ELF-1 (cell line): ENCODE measurements around the gene KLHL11.
"Not testable (repeated sequence)": the region's sequence is repeated elsewhere in the genome, so short reads cannot be mapped to it uniquely, and the experiment has no call there.

ENCODE experiments used
- DNase-seq: peaks from one replicate; pipeline ENCODE4 v3.0.0-alpha.2; 2016; ENCODE audit warnings: low read depth, low spot score

Gene KLHL11

DNA sequence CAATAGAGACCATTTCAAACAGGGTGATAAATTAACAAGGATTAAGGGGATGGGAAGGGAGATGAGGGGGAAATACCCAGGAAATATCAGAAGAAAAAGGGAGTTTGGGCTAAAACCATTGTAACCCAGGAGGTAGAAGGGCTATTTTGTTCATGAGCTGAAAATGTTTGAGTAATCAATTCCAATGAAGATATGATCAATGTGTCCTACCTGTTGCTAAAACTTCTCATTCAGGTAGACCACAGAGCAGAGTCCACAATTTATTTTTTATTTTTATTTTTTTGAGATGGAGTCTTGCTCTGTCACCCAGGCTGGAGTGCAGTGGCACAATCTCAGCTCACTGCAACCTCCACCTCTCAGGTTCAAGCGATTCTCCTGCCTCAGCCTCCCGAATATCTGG is 25.8 kb downstream of the KLHL11 start:
- DNase-seq, result not testable (repeated sequence)

GRCh38 chr17:41837761-41838538 is 27.3 kb downstream of the KLHL11 start, which contains the start of gene KLHL10:
TSS of gene KLHL10 (plus strand) at chr17:41837825. CDS start at chr17:41837933, 108 bp downstream.
- DNase-seq, result no peak

GRCh38 chr17:41836550-41837196 is 28.6 kb downstream of the KLHL11 start:
- DNase-seq, result no peak

- DNase-seq, result peak; percentile 37
Observed at GRCh38 chr17:41835800-41836549, 29.2 kb downstream of the KLHL11 start, which contains the start of gene NT5C3B. TSS of gene NT5C3B (minus strand) at chr17:41836232. CDS start at chr17:41836193, 39 bp downstream.

DNA sequence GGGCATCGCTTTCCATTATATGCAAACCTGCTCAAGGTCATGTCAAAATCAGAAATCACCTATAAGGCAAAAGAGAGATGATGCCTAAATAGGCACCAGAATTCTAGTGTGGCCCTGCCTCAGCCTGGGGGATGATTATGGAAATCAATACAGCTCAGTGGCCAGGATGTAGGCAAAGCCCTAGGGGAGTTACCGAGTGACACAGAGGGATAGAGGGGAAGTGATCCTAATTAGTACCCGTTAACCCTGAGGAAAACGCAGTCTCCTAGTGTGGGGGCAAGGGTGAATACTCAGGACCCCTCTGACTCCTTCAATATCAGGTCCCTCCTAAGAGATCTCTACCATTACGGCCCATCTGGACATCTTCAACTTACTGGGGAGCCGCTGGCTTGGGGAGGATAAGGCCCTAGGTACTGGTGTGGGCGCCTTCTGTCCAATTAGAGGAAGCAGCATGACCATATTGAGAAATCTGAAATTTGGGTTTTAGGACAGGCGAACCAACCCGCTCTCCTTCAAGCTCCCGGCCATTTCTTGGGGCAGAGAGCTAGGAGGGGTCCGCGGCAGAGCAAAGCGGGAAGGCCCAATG is 29.9 kb downstream of the KLHL11 start:
- DNase-seq, result no peak

- DNase-seq, result not testable (repeated sequence)
Observed at GRCh38 chr17:41829961-41830360, 35.3 kb downstream of the KLHL11 start.

DNA sequence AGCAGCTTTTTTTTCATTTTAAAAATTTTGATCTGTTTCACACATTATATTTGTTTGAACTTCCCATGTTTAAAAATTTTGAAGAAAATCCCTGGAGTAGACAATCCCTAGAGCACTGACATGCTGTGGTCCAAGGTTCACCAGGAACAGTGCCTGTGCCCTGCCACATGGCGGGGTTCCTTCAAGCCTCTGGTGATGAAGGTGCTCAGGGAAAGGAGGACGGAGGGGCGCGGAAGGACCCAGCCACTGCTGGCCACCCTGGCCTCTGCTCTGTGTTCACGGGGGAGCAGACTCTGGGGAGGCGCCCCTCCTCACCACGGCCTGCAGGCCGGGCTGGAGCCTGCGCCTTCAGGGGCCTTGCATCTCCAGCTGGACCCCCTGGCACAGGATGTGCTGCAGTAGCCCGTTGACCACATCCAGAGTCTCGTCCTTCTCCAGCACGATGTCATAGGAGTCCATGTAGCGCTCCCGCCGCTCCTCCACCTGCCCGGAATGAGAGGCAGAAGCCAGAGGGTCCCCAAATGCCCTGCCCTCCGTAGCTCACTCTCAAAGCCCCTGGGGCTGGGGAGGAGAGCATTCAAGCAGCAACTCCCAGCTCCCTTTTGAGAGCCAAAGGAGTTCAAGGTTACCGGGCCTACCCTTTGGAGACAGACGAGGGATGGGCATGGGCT is 39.9 kb downstream of the KLHL11 start:
- DNase-seq, result no peak

DNA sequence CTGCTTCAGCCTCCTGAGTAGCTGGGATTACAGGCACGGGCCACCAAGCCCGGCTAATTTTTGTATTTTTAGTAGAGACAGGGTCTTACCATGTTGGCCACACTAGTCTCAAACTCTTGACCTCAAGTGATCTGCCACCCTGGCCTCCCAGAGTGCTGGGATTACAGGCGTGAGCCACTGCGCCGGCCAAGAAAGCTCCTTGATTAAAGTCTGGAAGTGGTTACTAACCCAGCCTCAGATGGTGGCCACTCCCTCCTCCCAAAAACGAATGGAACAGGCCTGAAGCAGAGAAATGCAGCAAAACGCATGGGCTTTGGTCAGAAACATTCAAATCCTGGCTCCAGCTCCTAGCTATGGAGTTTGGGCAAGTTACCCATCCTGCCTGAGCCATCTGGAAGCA is 41.1 kb downstream of the KLHL11 start:
- no peak for DNase-seq

DNA sequence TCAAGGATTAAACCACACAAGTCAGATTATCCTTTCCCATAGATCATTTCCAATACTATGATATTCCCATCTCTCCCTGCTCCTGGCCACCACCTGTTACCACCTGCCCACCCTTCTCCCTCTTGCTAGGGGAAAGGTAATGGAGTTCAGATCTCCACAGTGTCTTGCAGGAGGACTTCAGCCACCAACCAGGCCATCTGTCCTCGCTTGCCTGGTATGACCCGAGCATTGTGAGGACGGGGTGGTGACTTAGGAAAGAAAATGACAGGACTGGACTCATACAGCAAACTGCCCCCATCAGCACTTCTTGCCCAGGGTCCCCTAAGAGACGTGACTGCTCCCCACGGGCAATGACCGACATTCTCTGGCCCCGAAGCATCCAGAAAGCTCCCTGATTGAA is 41.6 kb downstream of the KLHL11 start:
- DNase-seq, result no peak

- no peak for DNase-seq
Observed at GRCh38 chr17:41823141-41823524, 42.1 kb downstream of the KLHL11 start.

DNA sequence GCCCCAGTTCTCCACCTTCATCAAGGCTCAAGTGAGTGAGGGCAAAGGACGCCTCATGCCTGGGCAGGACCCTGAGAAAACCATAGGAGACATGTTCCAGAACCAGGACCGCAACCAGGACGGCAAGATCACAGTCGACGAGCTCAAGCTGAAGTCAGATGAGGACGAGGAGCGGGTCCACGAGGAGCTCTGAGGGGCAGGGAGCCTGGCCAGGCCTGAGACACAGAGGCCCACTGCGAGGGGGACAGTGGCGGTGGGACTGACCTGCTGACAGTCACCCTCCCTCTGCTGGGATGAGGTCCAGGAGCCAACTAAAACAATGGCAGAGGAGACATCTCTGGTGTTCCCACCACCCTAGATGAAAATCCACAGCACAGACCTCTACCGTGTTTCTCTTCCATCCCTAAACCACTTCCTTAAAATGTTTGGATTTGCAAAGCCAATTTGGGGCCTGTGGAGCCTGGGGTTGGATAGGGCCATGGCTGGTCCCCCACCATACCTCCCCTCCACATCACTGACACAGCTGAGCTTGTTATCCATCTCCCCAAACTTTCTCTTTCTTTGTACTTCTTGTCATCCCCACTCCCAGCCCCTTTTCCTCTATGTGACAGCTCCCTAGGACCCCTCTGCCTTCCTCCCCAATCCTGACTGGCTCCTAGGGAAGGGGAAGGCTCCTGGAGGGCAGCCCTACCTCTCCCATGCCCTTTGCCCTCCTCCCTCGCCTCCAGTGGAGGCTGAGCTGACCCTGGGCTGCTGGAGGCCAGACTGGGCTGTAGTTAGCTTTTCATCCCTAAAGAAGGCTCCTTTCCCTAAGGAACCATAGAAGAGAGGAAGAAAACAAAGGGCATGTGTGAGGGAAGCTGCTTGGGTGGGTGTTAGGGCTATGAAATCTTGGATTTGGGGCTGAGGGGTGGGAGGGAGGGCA is 42.7 kb downstream of the KLHL11 start:
- no peak for DNase-seq

DNA sequence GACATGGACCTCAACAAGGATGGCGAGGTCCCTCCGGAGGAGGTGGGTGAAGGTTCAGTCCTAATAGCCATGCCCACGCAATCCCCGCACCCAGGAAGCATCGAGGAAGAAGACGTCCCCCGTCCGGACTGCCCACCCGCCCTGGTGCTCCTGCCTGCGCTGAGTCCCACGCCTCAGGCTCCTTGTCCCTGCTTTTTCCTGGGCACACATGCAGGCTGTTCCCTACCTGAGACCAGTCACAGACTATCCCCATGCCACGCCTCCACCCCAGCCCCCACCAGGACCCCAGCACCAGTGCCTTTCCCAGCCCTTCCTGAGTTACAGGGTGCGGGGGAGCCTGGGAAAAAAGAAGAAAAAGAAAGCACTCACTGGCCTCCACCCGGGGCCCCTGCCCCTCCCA is 43.4 kb downstream of the KLHL11 start:
- no peak for DNase-seq

- no peak for DNase-seq
Observed at GRCh38 chr17:41818024-41818423, 47.2 kb downstream of the KLHL11 start.

- DNase-seq, result no peak
Observed at GRCh38 chr17:41816637-41817320, 48.4 kb downstream of the KLHL11 start.

DNA sequence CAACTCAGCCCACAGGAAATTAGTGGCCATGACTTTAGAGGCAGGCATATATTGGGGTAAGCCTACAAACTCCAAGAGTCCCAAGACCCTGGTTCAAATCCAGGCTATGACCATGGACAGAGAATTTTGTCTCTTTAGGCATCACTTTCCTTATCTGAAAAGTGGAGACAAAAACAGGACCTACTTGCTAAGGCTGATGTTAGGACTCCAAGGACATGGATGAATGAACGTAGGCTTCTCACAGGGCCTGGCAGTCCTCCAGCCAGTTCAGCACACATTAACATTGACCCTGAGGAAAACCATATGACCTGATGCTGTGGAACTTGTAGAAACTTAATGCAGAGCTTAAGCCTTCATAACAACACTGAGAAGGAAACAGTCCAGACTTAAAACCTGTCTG is 51.0 kb downstream of the KLHL11 start:
- no peak for DNase-seq

GRCh38 chr17:41813699-41814124 is 51.5 kb downstream of the KLHL11 start:
- no peak for DNase-seq

DNA sequence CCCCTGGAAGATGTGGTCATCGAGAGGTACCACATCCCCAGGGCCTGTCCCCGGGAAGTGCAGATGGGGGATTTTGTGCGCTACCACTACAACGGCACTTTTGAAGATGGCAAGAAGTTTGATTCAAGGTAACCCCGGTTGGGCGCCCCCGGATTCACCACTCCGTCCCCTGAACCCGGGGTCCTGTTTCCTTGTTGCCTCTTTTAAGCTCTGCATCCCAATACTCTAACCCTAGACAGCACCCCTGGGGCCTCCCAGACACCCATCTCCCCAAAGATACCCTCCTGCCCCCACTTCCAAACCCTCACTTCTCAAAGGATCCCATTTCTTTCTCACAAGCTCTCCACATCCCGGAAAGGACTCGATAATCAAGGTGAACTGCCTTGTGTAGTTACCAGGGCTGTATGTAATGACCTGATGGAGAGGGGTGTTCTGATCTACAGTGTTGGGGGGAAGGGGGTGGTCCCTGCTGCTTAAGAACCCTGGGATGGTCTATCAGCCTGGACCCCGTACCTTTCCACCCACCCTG is 52.0 kb downstream of the KLHL11 start:
- no peak for DNase-seq

DNA sequence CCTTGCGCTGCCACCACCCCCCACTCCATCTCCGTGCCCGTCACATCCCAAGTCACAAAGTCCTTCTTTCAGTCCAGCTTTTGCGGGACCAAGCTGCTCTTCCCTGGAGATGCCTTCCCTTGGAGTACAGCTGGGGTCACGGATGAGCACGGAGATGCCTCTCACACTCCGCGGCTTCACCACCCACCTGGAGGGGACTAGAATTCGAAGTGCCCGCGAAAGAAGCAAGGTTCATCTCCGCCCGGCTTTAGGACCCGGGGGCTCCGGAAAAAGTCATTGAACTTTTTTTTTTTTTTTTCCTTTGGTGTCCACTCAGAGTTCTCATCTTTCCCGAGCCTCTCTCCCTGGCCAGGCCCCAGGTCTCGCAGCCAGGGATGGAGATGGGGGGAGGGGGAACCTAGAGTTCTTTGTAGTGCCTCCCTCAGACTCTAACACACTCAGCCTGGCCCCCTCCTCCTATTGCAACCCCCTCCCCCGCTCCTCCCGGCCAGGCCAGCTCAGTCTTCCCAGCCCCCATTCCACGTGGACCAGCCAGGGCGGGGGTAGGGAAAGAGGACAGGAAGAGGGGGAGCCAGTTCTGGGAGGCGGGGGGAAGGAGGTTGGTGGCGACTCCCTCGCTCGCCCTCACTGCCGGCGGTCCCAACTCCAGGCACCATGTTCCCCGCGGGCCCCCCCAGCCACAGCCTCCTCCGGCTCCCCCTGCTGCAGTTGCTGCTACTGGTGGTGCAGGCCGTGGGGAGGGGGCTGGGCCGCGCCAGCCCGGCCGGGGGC is 52.7 kb downstream of the KLHL11 start, which contains the start of gene FKBP10:
Gene FKBP10, plus strand, starts transcription at position 624 of the 771 bp plus-strand sequence. Its CDS starts 31 bp downstream, at position 655.
- peak; percentile 96 for DNase-seq
